GM12872 (cell line): ENCODE data around the gene RBFOX1.

Source experiments
- TF ChIP-seq, protein P1 (sequence below): IDR thresholded peaks from 3 replicates; pipeline ENCODE4 v1.5.1; 2011; ENCODE audit warnings: low read depth, mild to moderate bottlenecking, low read length, moderate library complexity; ENCODE audit not compliant: insufficient read depth

Gene RBFOX1

DNA sequence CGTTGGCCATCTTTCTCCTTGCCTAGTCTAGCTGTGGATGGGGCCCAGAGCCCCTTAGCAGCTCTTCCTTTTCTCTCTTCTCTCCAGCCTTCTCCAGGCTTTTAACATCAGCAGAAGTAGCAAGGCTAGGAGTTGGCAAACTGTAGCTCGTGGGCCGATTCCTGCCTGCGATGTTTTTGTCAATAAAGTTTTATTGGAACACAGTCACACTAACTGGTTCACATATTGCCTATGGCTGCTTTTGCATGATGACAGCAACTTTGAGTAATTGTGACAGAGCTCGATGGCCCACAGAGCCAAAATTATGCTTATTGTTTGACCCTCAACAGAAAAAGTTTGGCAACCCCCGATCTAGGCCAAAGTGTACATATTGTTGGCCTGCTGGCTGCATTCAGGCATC lies 199.9 kb downstream of the RBFOX1 start:
- TF ChIP-seq, protein P1, sequence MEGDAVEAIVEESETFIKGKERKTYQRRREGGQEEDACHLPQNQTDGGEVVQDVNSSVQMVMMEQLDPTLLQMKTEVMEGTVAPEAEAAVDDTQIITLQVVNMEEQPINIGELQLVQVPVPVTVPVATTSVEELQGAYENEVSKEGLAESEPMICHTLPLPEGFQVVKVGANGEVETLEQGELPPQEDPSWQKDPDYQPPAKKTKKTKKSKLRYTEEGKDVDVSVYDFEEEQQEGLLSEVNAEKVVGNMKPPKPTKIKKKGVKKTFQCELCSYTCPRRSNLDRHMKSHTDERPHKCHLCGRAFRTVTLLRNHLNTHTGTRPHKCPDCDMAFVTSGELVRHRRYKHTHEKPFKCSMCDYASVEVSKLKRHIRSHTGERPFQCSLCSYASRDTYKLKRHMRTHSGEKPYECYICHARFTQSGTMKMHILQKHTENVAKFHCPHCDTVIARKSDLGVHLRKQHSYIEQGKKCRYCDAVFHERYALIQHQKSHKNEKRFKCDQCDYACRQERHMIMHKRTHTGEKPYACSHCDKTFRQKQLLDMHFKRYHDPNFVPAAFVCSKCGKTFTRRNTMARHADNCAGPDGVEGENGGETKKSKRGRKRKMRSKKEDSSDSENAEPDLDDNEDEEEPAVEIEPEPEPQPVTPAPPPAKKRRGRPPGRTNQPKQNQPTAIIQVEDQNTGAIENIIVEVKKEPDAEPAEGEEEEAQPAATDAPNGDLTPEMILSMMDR, result no peak

GRCh38 chr16:7534749-7535148 lies 202.1 kb downstream of the RBFOX1 start:
- TF ChIP-seq, protein P1, result no peak

- TF ChIP-seq, protein P1, result no peak
Observed at GRCh38 chr16:7541026-7541425, 208.4 kb downstream of the RBFOX1 start.

GRCh38 chr16:7545251-7545650 lies 212.6 kb downstream of the RBFOX1 start:
- TF ChIP-seq, protein P1, result no peak

- TF ChIP-seq, protein P1, result no peak
Observed at GRCh38 chr16:7546948-7547347, 214.3 kb downstream of the RBFOX1 start.

- TF ChIP-seq, protein P1, result no peak
Observed at GRCh38 chr16:7547736-7548135, 215.1 kb downstream of the RBFOX1 start.

DNA sequence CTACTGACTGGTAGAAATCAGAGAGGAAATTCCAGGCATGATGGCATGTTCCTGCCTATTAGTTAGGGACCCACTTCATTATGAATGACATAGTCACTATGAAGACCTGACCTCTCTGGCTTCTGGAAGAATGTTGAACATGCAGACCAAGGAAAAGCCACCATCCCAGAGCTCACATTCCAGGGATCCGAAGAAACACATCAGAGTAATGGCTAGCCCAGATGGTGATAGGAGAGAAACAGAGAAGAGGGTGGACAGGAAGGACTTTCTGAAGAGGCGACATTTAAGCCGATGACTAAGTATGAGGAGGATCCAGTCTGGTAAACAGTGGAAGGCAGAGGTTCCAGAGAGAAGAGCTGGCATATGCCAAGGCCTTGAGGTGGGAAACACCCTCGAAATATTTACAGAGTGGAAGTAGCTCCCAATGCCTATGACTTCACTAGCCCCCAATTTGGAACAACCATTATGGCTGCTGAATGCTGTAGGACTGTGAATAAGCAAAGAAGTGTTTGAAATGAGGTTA lies 216.2 kb downstream of the RBFOX1 start:
- TF ChIP-seq, protein P1, result no peak

DNA sequence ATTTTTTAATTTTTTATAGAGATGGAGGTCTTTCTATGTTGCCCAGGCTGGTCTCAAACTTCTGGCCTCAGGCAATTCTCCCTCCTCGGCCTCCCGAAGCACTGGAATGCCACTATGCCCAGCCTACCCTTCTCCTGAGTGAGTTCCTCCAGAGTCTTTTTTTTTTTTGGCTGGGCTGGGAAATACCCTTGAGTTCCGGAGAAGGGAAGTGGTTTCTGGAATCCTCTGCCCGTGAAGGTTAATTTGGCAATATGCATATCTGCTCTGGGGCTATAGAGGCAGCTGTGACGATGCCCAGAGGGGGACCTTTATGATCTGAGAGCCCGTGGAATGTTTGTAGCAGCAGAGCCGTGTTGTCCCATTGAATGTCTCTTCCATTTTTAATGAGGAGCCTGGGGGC lies 217.5 kb downstream of the RBFOX1 start:
- TF ChIP-seq, protein P1, result no peak
